ENCODE data around the gene HSPA8. TPM values are rescaled to one million over a fixed set of nuclear protein-coding genes. Genes with fewer than 3 reads are reported as not detected.

HSPA8 gene
- total and polyA plus RNA-seq, 2 experiments from 2014 or later: 826 to 2,903 TPM

- Histone ChIP-seq H3K4me2 (peak overlapping the region; percentile 56), H3K79me2 (replicated peaks; ENCODE audit: insufficient read depth) (peaks cover 10% of the 10 kb centered on the region; the same call in 1 of the 2 replicates), H3F3A (replicated peaks; ENCODE audit: low read depth) (no peaks in the 10 kb centered on the region), H3K4me3 (0 out of 2 replicates have a peak overlapping the region, but pooled peaks have one; percentile 1), H3K36me3 (ENCODE audit: insufficient read depth) (peaks cover 8% of the 10 kb centered on the region; the same call in 1 of the 2 replicates), H4K20me1 (replicated peaks; ENCODE audit: insufficient read depth) (no peaks in the 10 kb centered on the region), H2AFZ (no peak overlapping the region), H3K4me1 (ENCODE audit: insufficient read depth) (peaks cover 36% of the 10 kb centered on the region), H3K9me2 (ENCODE audit: insufficient read depth) (no peaks in the 10 kb centered on the region), H3K27ac (ENCODE audit: low read depth) (peak overlapping the region; percentile 51), H3K27me3 (ENCODE audit: insufficient read depth) (no peaks in the 10 kb centered on the region)
- Mint-ChIP-seq H3K36me3 (ENCODE audit: low read depth) (peaks cover 10% of the 10 kb centered on the region), H3K27me3 (ENCODE audit: insufficient read depth, low read depth, poor library complexity) (peaks cover 8% of the 10 kb centered on the region), H3K9me3 (no peaks in the 10 kb centered on the region), H3K27ac (peak overlapping the region; percentile 66; the same call in 1 of the 2 replicates), H3K4me3 (no peak overlapping the region; the same call in 2 of the 3 replicates), H3K4me1 (peaks cover 40% of the 10 kb centered on the region)
- DNase-seq (ENCODE audit: low spot score): no peak
- ATAC-seq: no peak
- no peak for TF ChIP-seq ZNF331 (CRISPR knock-in tag; IDR thresholded peaks at IDR 0.05; ENCODE audit: low read depth)
- TF ChIP-seq EZH2 (IDR thresholded peaks at IDR 0.05; ENCODE audit: low read depth, unreplicated experiment): no peak
- no peak for TF ChIP-seq JUNB (IDR thresholded peaks at IDR 0.05; ENCODE audit: unreplicated experiment)
- no peak for TF ChIP-seq CREB1 (CRISPR knock-in tag; IDR thresholded peaks at IDR 0.05; ENCODE audit: low read depth)
- TF ChIP-seq, protein P1, sequence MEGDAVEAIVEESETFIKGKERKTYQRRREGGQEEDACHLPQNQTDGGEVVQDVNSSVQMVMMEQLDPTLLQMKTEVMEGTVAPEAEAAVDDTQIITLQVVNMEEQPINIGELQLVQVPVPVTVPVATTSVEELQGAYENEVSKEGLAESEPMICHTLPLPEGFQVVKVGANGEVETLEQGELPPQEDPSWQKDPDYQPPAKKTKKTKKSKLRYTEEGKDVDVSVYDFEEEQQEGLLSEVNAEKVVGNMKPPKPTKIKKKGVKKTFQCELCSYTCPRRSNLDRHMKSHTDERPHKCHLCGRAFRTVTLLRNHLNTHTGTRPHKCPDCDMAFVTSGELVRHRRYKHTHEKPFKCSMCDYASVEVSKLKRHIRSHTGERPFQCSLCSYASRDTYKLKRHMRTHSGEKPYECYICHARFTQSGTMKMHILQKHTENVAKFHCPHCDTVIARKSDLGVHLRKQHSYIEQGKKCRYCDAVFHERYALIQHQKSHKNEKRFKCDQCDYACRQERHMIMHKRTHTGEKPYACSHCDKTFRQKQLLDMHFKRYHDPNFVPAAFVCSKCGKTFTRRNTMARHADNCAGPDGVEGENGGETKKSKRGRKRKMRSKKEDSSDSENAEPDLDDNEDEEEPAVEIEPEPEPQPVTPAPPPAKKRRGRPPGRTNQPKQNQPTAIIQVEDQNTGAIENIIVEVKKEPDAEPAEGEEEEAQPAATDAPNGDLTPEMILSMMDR (conservative IDR thresholded peaks at IDR 0.05; ENCODE audit: low read depth in 2 of 2): no peak
These were observed 8.2 kb upstream of the HSPA8 start for GRCh38 chr11:123069908-123070821.

- H3K4me1 ChIP-seq (ENCODE audit: insufficient read depth): peaks cover 37% of the 10 kb centered on the region
- H2AFZ ChIP-seq: no peak overlapping the region
- H3K36me3 ChIP-seq (ENCODE audit: insufficient read depth): peaks cover 6% of the 10 kb centered on the region
- H4K20me1 ChIP-seq (replicated peaks; ENCODE audit: insufficient read depth): peaks cover 10% of the 10 kb centered on the region
- peaks cover 38% of the 10 kb centered on the region for H3K4me1 Mint-ChIP-seq
- no peak for ATAC-seq
- H3K79me2 ChIP-seq (replicated peaks; ENCODE audit: insufficient read depth): peaks cover 47% of the 10 kb centered on the region
- no peaks in the 10 kb centered on the region for H3K27me3 ChIP-seq (ENCODE audit: insufficient read depth)
- peaks cover 12% of the 10 kb centered on the region for H3F3A ChIP-seq (replicated peaks; ENCODE audit: low read depth)
- no peak overlapping the region for H3K4me3 ChIP-seq
- no peak overlapping the region for H3K27ac ChIP-seq (ENCODE audit: low read depth)
- peaks cover 16% of the 10 kb centered on the region for H3K27me3 Mint-ChIP-seq (ENCODE audit: insufficient read depth, low read depth, poor library complexity)
- H3K9me2 ChIP-seq (ENCODE audit: insufficient read depth): no peaks in the 10 kb centered on the region
- H3K9me3 Mint-ChIP-seq: peaks cover 11% of the 10 kb centered on the region; the same call in 2 of the 3 replicates
- no peak overlapping the region for H3K27ac Mint-ChIP-seq
- no peak for DNase-seq (ENCODE audit: low spot score)
- H3K4me2 ChIP-seq: no peak overlapping the region
- TF ChIP-seq JUNB (IDR thresholded peaks at IDR 0.05; ENCODE audit: unreplicated experiment): no peak
- TF ChIP-seq EZH2phosphoT487 (IDR thresholded peaks at IDR 0.05; ENCODE audit: unreplicated experiment): no peak
- TF ChIP-seq ZNF331 (CRISPR knock-in tag; IDR thresholded peaks at IDR 0.05; ENCODE audit: low read depth): no peak
- TF ChIP-seq REST (IDR thresholded peaks at IDR 0.05; ENCODE audit: unreplicated experiment): no peak
- TF ChIP-seq ZNF114 (CRISPR knock-in tag; IDR thresholded peaks at IDR 0.05): no peak
- H3K36me3 Mint-ChIP-seq (ENCODE audit: low read depth): peaks cover 20% of the 10 kb centered on the region
- no peak overlapping the region for H3K4me3 Mint-ChIP-seq
These were observed 3.7 kb upstream of the HSPA8 start for GRCh38 chr11:123065621-123066020.
